ENCODE measurements around the gene ACSL1.

- TF ChIP-seq GLI2 (tag by site-specific recombination; IDR thresholded peaks at IDR 0.05; ENCODE audit: borderline replicate concordance, low read depth), result no peak
- TF ChIP-seq CTCF (tag by site-specific recombination; IDR thresholded peaks at IDR 0.05), result no peak
- no peak for TF ChIP-seq ZNF24 (tag by site-specific recombination; IDR thresholded peaks at IDR 0.05)
Measured at GRCh38 chr4:184825141-184825895, 450 bp downstream of the ACSL1 start.

Data from HEK293 (cell line).